NB4 (cell line): Measurements from ENCODE around the gene EPSTI1.

Source experiments
- CTCF ChIP-seq: IDR thresholded peaks from one replicate; pipeline ENCODE4 v1.5.1; 2012; ENCODE audit warnings: low read depth, low read length
- MAX ChIP-seq: IDR thresholded peaks from 2 replicates; pipeline ENCODE4 v1.6.1; 2011; ENCODE audit warnings: low read depth, low read length
- MYC ChIP-seq: IDR thresholded peaks from 2 replicates; pipeline ENCODE4 v1.6.1; 2011; ENCODE audit warnings: low read depth, low read length
- POLR2A ChIP-seq: IDR thresholded peaks from 2 replicates; pipeline ENCODE4 v1.6.1; 2011; ENCODE audit warnings: mild to moderate bottlenecking; ENCODE audit not compliant: insufficient read length; ENCODE audit errors: extremely low read depth

- TF ChIP-seq CTCF (no peak), POLR2A (no peak), MAX (no peak), MYC (no peak)
These were observed 66.0 kb downstream of the EPSTI1 start for GRCh38 chr13:42926043-42926442.
